Stomach (tissue), 4 donors: ENCODE results near the gene ACOT9.

ENCODE experiments used
- CTCF ChIP-seq, 7 experiments: fragments of 450-650 bp in 4 of 7; fragments of 200-600 bp in 3 of 7; sonication (generic) in 3 of 7; IDR thresholded peaks; one replicate each; pipeline ENCODE4 v1.5.1; 2016 to 2019; ENCODE audit warnings: antibody characterized with exemption in 7 of 7, control low read depth in 2 of 7, mild to moderate bottlenecking in 1 of 7
- EP300 ChIP-seq: sonication (generic); formaldehyde crosslinking; IDR thresholded peaks from one replicate; pipeline ENCODE4 v1.6.1; 2017; ENCODE audit warnings: antibody characterized with exemption
- POLR2A ChIP-seq, 4 donors: fragments of 450-650 bp; IDR thresholded peaks; one replicate each; pipeline ENCODE4 v1.6.1; 2016; ENCODE audit warnings: antibody characterized with exemption in 4 of 4, control low read depth in 2 of 4, mild to moderate bottlenecking in 1 of 4, moderate library complexity in 1 of 4
- POLR2AphosphoS5 ChIP-seq, 3 donors: sonication (generic); formaldehyde crosslinking; IDR thresholded peaks; one replicate each; pipeline ENCODE4 v1.6.1; 2016; ENCODE audit warnings: antibody characterized with exemption in 3 of 3

GRCh38 chrX:23788521-23788920 lies 45.4 kb upstream of the ACOT9 start:
- TF ChIP-seq CTCF (IDR thresholded peaks at IDR 0.05) (no peak), POLR2A (IDR thresholded peaks at IDR 0.05) (no peak), POLR2AphosphoS5 (IDR thresholded peaks at IDR 0.05) (no peak), EP300 (no peak)
